ENCODE results near the gene KAZALD1. TPM values are rescaled to one million over a fixed set of nuclear protein-coding genes. Genes with fewer than 3 reads are reported as not detected.

Gene KAZALD1
- total RNA-seq, 1 donor from 2014 or later, result 7.8 TPM

GRCh38 chr10:101042667-101043362, 19.0 kb upstream of the KAZALD1 start:
- peak; percentile 97 for DNase-seq
- intact Hi-C loops (cut with micrococcal nuclease), result no loop called here
- ATAC-seq, result peak; percentile 93

- ATAC-seq (no peak), DNase-seq (no peak)
- intact Hi-C loops (cut with micrococcal nuclease), result no loop called here
Measured at GRCh38 chr10:101043363-101043707, 18.5 kb upstream of the KAZALD1 start.

- intact Hi-C loops (cut with micrococcal nuclease), result no loop called here
- DNase-seq (no peak), ATAC-seq (no peak)
Measured at GRCh38 chr10:101044117-101044516, 17.7 kb upstream of the KAZALD1 start.

GRCh38 chr10:101046332-101047238, 15.2 kb upstream of the KAZALD1 start:
- DNase-seq (no peak), ATAC-seq (no peak)
- intact Hi-C loops (cut with micrococcal nuclease), result no loop called here

- no peak for DNase-seq
- intact Hi-C loops (cut with micrococcal nuclease), result no loop called here
- ATAC-seq, result no peak
Measured at GRCh38 chr10:101047268-101047667, 14.5 kb upstream of the KAZALD1 start.

- intact Hi-C loops (cut with micrococcal nuclease), result no loop called here
- ATAC-seq (no peak), DNase-seq (no peak)
Measured at GRCh38 chr10:101047961-101048892, 13.6 kb upstream of the KAZALD1 start.

- ATAC-seq, result peak; percentile 68
- DNase-seq, result peak; percentile 70
- intact Hi-C loops (cut with micrococcal nuclease), result no loop called here
Measured at GRCh38 chr10:101050208-101051069, 11.3 kb upstream of the KAZALD1 start.

GRCh38 chr10:101052285-101052684, 9.5 kb upstream of the KAZALD1 start:
- intact Hi-C loops (cut with micrococcal nuclease), result no loop called here
- no peak for DNase-seq
- peak; percentile 48 for ATAC-seq

GRCh38 chr10:101053516-101053915, 8.3 kb upstream of the KAZALD1 start:
- intact Hi-C loops (cut with micrococcal nuclease), result no loop called here
- ATAC-seq, result no peak
- DNase-seq, result no peak

- ATAC-seq (no peak), DNase-seq (no peak)
- intact Hi-C loops (cut with micrococcal nuclease), result no loop called here
Measured at GRCh38 chr10:101054351-101054750, 7.4 kb upstream of the KAZALD1 start.

GRCh38 chr10:101054876-101055275, 6.9 kb upstream of the KAZALD1 start:
- no peak for ATAC-seq
- intact Hi-C loops (cut with micrococcal nuclease), result no loop called here

GRCh38 chr10:101055411-101055810, 6.4 kb upstream of the KAZALD1 start:
- ATAC-seq (no peak), DNase-seq (no peak)
- intact Hi-C loops (cut with micrococcal nuclease), result no loop called here

More at GRCh38 chr10:101054876-101055275, 6.9 kb upstream of the KAZALD1 start:
- DNase-seq, result no peak

- no peak for DNase-seq
- intact Hi-C loops (cut with micrococcal nuclease), result no loop called here
- ATAC-seq, result no peak
Measured at GRCh38 chr10:101056365-101057151, 5.2 kb upstream of the KAZALD1 start.

- DNase-seq, result peak; percentile 95
- intact Hi-C loops (cut with micrococcal nuclease), result no loop called here
- peak; percentile 68 for ATAC-seq
Measured at GRCh38 chr10:101060036-101060950, 1.5 kb upstream of the KAZALD1 start.

- intact Hi-C loops (cut with micrococcal nuclease), result no loop called here
- peak; percentile 92 for ATAC-seq
- DNase-seq, result peak; percentile 98
Measured at GRCh38 chr10:101060951-101061623, 702 bp upstream of the KAZALD1 start.

Data from left ventricle myocardium superior (tissue), 1 donor.